GM04503 (cell line): ENCODE measurements around the gene PLK5.
"Not testable (repeated sequence)": the region's sequence is repeated elsewhere in the genome, so short reads cannot be mapped to it uniquely, and the experiment has no call there.

Experiments
- DNase-seq: peaks from one replicate; pipeline ENCODE4 v3.0.0-alpha.2; 2012; ENCODE audit warnings: low read depth

The PLK5 gene

GRCh38 chr19:1507763-1508506, 15.9 kb upstream of the PLK5 start:
- DNase-seq, result peak; percentile 58

- DNase-seq, result no peak
Observed at GRCh38 chr19:1508507-1508856, 15.4 kb upstream of the PLK5 start.

GRCh38 chr19:1509602-1510441, 14.1 kb upstream of the PLK5 start:
- no peak for DNase-seq

GRCh38 chr19:1510442-1510806, 13.5 kb upstream of the PLK5 start:
- no peak for DNase-seq

- DNase-seq, result no peak
Observed at GRCh38 chr19:1510807-1511206, 13.1 kb upstream of the PLK5 start.

GRCh38 chr19:1511318-1512317, 12.3 kb upstream of the PLK5 start:
- DNase-seq, result no peak

- DNase-seq, result no peak
Observed at GRCh38 chr19:1512671-1513498, 11.0 kb upstream of the PLK5 start, which contains the start of gene ADAMTSL5. ADAMTSL5 (minus strand) TSS chr19:1513019; CDS start chr19:1510943, 2,076 bp downstream.

GRCh38 chr19:1513499-1514294, 10.2 kb upstream of the PLK5 start:
- DNase-seq, result no peak

- no peak for DNase-seq
Observed at GRCh38 chr19:1514295-1514661, 9.6 kb upstream of the PLK5 start.

GRCh38 chr19:1514986-1515721, 8.7 kb upstream of the PLK5 start:
- no peak for DNase-seq

GRCh38 chr19:1516395-1516753, 7.5 kb upstream of the PLK5 start:
- DNase-seq, result no peak

- no peak for DNase-seq
Observed at GRCh38 chr19:1518471-1518870, 5.4 kb upstream of the PLK5 start.

- DNase-seq, result not testable (repeated sequence)
Observed at GRCh38 chr19:1519802-1520201, 4.1 kb upstream of the PLK5 start.

- no peak for DNase-seq
Observed at GRCh38 chr19:1520203-1520780, 3.6 kb upstream of the PLK5 start.

GRCh38 chr19:1521636-1522035, 2.2 kb upstream of the PLK5 start:
- no peak for DNase-seq

GRCh38 chr19:1522061-1522460, 1.8 kb upstream of the PLK5 start:
- no peak for DNase-seq

GRCh38 chr19:1522838-1523237, 1.0 kb upstream of the PLK5 start:
- DNase-seq, result no peak

- DNase-seq, result no peak
Observed at GRCh38 chr19:1524287-1524971, 552 bp downstream of the PLK5 start.

GRCh38 chr19:1524972-1525325, 1.1 kb downstream of the PLK5 start:
- DNase-seq, result no peak
